SK-N-MC (cell line): ENCODE measurements around the gene EHD4.

Experiments
- EZH2 ChIP-seq: fragments of 200-600 bp; sonication (generic); IDR thresholded peaks from one replicate; pipeline ENCODE4 v1.6.1; 2017; ENCODE audit warnings: antibody characterized with exemption
- FOXP2 ChIP-seq: optimal IDR thresholded peaks from 2 replicates; pipeline ENCODE3; 2011; ENCODE audit warnings: mild to moderate bottlenecking, moderate library complexity; ENCODE audit not compliant: insufficient read depth; ENCODE audit errors: extremely low read length, control extremely low read depth
- POLR2AphosphoS5 ChIP-seq: IDR thresholded peaks from 2 replicates; pipeline ENCODE4 v1.6.1; 2012; ENCODE audit warnings: mild to moderate bottlenecking, low read depth, low read length, borderline replicate concordance

DNA sequence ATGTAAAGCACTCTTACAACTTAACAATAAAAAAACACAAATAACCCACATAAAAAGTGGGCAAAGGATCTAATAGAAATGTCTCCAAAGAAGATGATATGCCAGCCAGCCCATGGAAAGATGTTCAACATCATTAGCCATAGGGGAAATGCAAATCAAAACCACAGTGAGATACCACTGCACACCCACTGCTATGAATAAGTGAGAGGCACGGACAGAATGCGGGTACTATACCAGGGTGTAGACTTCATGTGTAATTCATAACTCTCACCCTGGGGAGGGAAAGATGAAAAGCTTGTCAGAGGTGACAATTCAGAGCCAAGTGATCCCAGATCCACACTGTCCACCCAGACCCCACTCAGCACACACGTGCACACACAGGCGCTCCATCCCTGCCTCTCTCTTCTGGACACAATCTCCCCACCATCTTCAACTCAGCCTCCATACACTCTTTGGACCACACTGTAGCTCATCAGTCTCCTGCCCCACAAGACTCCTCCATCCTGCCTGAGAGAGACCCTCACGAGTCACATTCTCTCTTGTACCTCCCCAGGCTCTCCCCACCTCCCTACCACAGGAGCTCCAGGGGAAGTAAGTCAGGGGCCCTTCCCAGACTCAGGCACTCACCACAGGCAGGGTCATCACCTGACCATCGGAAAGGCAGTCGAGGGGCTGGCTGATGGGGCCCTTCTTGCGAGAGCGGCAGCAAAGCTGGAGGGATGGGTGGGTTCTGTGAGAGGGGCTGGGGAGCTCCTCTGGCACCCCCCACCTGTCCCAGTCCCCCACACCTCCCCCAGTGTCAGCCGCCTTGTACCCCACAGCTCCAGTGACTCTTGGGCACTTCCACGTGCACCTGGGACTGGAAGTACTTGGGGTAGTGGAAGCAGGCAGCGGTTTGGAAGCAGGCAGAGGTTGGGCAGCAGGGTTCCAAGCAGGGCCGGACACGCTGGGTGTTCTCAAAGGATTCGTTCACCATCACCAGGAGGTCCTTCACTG, 27.2 kb upstream of the EHD4 start:
- TF ChIP-seq POLR2AphosphoS5 (no peak), EZH2 (no peak), FOXP2 (no peak)
